Body of pancreas (tissue), 4 donors: ENCODE data around the gene CCDC137. TPM values are rescaled to one million over a fixed set of nuclear protein-coding genes. Genes with fewer than 3 reads are reported as not detected.

Experiments used
- ATAC-seq: fragments of 150-250 bp; one replicate; pipeline ENCODE4 v1.9.1; 2016
- DNase-seq, 4 donors: peaks; one replicate each; pipeline ENCODE4 v3.0.0-alpha.2; 2019
- H3K27ac ChIP-seq, 4 donors: fragments of 200-600 bp; sonication (generic); 1 replicate in 3 of 4; 2 replicates in 1 of 4; pipeline versions ENCODE4 v1.5.1 to v1.6.1; 2016 to 2019; ENCODE audit warnings: mild to moderate bottlenecking in 1 of 4, mixed read lengths in 1 of 4, moderate library complexity in 1 of 4
- H3K27me3 ChIP-seq, 2 donors: fragments of 200-600 bp; sonication (generic); one replicate each; pipeline ENCODE4 v1.6.0; 2016; ENCODE audit warnings: mild to moderate bottlenecking in 1 of 2
- H3K36me3 ChIP-seq, 2 donors: fragments of 200-600 bp; sonication (generic); replicated peaks in 1 of 2; 2 replicates each; pipeline ENCODE4 v1.5.1; 2016; ENCODE audit warnings: low read depth in 2 of 2; ENCODE audit not compliant: insufficient read depth in 1 of 2
- H3K4me1 ChIP-seq: fragments of 200-600 bp; sonication (generic); one replicate; pipeline ENCODE4 v1.6.0; 2016
- H3K4me3 ChIP-seq, 2 donors: fragments of 200-600 bp; sonication (generic); 1 replicate in 1 of 2; 2 replicates in 1 of 2; pipeline ENCODE4 v1.5.1; 2016 to 2019
- H3K9me3 ChIP-seq, 3 donors: fragments of 200-600 bp; sonication (generic); 1 replicate in 2 of 3; 2 replicates in 1 of 3; pipeline ENCODE4 v1.5.1; 2016
- POLR2A ChIP-seq, 3 donors: fragments of 450-650 bp; IDR thresholded peaks; one replicate each; pipeline ENCODE4 v1.6.1; 2016; ENCODE audit warnings: antibody characterized with exemption in 3 of 3, mild to moderate bottlenecking in 2 of 3
- WGBS, 2 donors: methylation state at CpG; one replicate each; pipeline ENCODE4 v1.1.5; 2017; 5-methylcytosine and 5-hydroxymethylcytosine counted together
- intact Hi-C: fragments of 100-400 bp; cut with DNase I; formaldehyde crosslinking; loops from one replicate; pipeline ENCODE4 v1.15.1; 2023
- total RNA-seq, 2 donors: library from RNA; depleted of rRNA; stranded (reverse); fragments of >200 nt; gene quantifications; one replicate each; pipeline ENCODE4 v1.1.0, GENCODE V29; 2016
- TF ChIP-seq, protein P1 (sequence below), 7 experiments: fragments of 450-650 bp in 4 of 7; fragments of 200-600 bp in 3 of 7; sonication (generic) in 3 of 7; IDR thresholded peaks; one replicate each; pipeline ENCODE4 v1.5.1; 2016 to 2019; ENCODE audit warnings: antibody characterized with exemption in 7 of 7

The CCDC137 gene
- total RNA-seq, 2 donors from 2014 or later = 6.2 to 21.4 TPM

DNA sequence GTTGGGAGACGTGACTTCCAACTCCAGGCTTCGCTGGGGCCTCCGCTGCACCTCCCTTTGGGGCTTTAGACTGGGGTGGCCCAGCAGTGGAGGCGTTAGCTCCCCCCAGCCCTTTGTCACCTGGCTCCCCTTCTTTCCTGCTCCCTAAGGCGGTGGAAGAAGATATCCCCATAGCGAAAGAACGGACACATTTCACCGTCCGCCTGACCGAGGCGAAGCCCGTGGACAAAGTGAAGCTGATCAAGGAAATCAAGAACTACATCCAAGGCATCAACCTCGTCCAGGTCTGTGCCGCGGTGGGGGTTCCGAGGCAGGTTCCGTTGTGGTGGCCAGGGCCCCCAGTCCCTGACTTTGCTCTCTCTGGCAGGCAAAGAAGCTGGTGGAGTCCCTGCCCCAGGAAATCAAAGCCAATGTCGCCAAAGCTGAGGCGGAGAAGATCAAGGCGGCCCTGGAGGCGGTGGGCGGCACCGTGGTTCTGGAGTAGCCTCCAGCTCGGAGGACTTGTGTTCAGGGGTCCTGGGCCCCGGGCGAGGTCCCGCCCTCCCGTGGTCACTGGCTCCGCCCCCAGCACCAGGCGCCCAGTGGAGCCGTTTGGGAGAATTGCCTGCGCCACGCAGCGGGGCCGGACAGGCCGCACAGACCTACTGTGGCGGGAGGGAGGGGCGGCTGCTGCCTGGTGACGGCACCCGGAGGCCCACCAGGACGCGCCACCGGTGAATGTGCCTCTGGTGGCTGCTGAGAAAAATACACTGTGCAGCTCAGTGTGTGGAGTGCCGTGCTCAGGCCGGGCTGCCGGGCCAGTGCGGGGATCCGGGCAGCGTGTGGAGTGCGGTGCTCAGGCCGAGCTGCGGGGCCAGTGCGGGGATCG lies 40.5 kb downstream of the CCDC137 start:
- Histone ChIP-seq H3K4me1 (peaks cover 38% of the 10 kb centered on the region), H3K4me3 (no peak overlapping the region), H3K36me3 (peaks cover 0 to 6% of the 10 kb centered on the region in 2 donors), H3K9me3 (no peaks in the 10 kb centered on the region), H3K27ac (no peak overlapping the region), H3K27me3 (no peaks in the 10 kb centered on the region)
- no peak for ATAC-seq
- DNase-seq = no peak
- WGBS, 2 donors = 90 to 95% methylated on average over 19 to 47 of the region's 54 CpGs
- intact Hi-C loops = no loop called here
- TF ChIP-seq, protein P1, sequence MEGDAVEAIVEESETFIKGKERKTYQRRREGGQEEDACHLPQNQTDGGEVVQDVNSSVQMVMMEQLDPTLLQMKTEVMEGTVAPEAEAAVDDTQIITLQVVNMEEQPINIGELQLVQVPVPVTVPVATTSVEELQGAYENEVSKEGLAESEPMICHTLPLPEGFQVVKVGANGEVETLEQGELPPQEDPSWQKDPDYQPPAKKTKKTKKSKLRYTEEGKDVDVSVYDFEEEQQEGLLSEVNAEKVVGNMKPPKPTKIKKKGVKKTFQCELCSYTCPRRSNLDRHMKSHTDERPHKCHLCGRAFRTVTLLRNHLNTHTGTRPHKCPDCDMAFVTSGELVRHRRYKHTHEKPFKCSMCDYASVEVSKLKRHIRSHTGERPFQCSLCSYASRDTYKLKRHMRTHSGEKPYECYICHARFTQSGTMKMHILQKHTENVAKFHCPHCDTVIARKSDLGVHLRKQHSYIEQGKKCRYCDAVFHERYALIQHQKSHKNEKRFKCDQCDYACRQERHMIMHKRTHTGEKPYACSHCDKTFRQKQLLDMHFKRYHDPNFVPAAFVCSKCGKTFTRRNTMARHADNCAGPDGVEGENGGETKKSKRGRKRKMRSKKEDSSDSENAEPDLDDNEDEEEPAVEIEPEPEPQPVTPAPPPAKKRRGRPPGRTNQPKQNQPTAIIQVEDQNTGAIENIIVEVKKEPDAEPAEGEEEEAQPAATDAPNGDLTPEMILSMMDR (IDR thresholded peaks at IDR 0.05) = no peak
- no peak for TF ChIP-seq POLR2A (IDR thresholded peaks at IDR 0.05)

DNA sequence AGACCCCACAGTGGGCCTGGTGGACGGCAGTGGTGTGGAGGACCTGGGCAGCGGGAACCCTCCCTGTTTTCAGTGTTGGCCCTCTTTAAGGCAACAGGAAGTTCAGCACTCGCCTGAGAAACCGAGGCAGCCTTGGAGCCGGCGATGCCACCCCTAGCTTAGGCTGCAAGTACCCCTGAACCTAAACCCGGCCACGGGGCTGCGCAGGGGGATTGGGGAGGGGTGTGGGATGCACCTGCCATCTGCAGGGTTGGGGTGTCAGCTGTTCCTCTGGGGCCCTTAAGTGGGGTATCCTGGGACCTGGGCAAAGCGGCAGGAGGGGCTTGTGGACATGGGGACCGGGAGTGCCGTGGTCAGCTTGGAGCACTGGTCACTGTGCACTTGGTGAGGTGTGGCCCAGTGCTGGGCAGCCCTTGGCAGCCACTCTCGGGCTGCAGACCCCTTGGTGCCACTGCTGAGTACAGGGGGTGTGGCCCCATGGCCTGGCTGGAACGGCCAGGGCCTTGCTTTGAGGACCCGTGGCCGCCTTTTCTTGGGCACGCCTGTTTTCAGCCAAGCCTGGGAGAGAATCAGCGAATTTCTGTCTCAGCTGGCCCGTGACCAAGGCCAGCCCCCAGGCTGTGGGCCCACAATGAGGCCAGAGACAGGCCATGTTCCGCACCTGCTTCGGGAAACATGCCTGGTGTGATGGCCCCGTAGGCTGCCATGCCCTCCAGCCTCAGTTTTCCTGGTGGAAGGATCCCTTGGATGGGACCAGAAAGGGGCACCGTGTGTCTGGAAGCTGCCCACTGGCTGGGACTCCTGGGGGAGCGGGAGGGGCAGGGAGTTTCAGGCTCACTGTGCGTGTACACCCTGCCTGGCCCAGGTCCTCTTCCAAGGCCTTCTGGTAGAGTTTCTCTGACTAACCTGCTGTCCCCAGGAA lies 41.4 kb downstream of the CCDC137 start:
- no peak overlapping the region for H3K4me3 ChIP-seq
- 87 to 88% methylated on average over 6 to 25 of the region's 25 CpGs for WGBS, 2 donors
- no peak for DNase-seq

GRCh38 chr17:81708739-81709185 lies 42.2 kb downstream of the CCDC137 start:
- Histone ChIP-seq H3K9me3 (no peaks in the 10 kb centered on the region), H3K4me3 (no peak overlapping the region), H3K27ac (no peak overlapping the region), H3K27me3 (no peaks in the 10 kb centered on the region), H3K4me1 (peaks cover 47% of the 10 kb centered on the region), H3K36me3 (peaks cover 0 to 6% of the 10 kb centered on the region in 2 donors)
- TF ChIP-seq POLR2A (IDR thresholded peaks at IDR 0.05) = no peak
- TF ChIP-seq, protein P1 (IDR thresholded peaks at IDR 0.05) = no peak
- DNase-seq = no peak
- intact Hi-C loops = no loop called here
- 75 to 85% methylated on average over 4 to 17 of the region's 17 CpGs for WGBS, 2 donors
- no peak for ATAC-seq

More for the DNA sequence above, 41.4 kb downstream of the CCDC137 start:
- no peaks in the 10 kb centered on the region for H3K9me3 ChIP-seq
- intact Hi-C loops = no loop called here
- peaks cover 40% of the 10 kb centered on the region for H3K4me1 ChIP-seq
- no peak overlapping the region for H3K27ac ChIP-seq
- TF ChIP-seq, protein P1 (IDR thresholded peaks at IDR 0.05) = no peak
- TF ChIP-seq POLR2A (IDR thresholded peaks at IDR 0.05) = no peak
- H3K27me3 ChIP-seq = no peaks in the 10 kb centered on the region
- H3K36me3 ChIP-seq = peaks cover 0 to 6% of the 10 kb centered on the region in 2 donors
- ATAC-seq = no peak

DNA sequence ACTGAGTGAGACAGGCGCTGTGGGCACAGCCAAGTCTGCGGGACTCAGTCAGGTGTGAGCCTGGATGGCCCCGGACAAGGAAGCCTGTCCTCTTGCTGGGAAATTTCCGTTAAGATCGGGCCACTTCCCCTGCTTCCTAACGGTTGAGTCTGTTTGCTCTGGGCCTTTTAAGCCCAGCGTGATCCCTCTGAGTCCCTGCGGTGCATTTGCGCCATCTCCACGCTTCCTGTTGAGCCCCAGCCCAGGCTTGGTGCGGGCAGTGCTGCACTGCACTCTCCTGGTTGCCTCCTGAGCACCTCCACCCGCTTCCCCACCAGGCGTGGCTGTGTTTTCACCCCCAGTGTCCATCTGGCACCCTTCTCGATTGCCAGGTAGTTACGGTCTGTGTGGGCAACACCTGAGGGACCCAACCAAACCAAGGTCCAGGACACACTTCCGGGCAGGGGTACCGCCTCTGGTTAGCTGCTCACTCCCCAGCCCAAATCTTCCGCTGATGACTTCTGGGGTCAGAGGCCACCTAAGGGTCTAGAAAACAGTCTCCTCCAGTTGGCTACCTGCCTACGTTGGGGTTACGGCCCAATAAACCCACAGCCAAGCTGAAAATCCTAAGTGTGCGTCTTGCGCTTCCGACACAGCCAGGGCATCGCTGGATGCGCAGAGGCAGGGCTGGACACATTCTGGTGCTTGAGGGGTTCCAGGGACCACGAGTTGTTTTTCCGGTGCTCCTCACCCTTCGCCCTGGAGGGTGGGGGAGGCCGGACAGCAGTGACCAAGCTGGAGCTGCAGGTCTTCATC lies 44.2 kb downstream of the CCDC137 start:
- peak overlapping the region; percentile 33 to 95 (median 92) for H3K27ac ChIP-seq
- H3K4me3 ChIP-seq = no peak overlapping the region
- no peak for ATAC-seq
- intact Hi-C loops = no loop called here
- WGBS, 2 donors = 40 to 45% methylated on average over 19 to 29 of the region's 29 CpGs
- peak in 3 of 4 donors; percentile 34 to 42 (median 39) for DNase-seq
- no peaks in the 10 kb centered on the region for H3K9me3 ChIP-seq
- peaks cover 0 to 5% of the 10 kb centered on the region in 2 donors for H3K36me3 ChIP-seq
- no peaks in the 10 kb centered on the region for H3K27me3 ChIP-seq
- TF ChIP-seq POLR2A (IDR thresholded peaks at IDR 0.05) = no peak
- TF ChIP-seq, protein P1 (IDR thresholded peaks at IDR 0.05) = no peak
- H3K4me1 ChIP-seq = peaks cover 54% of the 10 kb centered on the region
